Astrocyte (in vitro differentiated cells and primary cell): ENCODE data around the gene PDK3. TPM values are rescaled to one million over a fixed set of nuclear protein-coding genes. Genes with fewer than 3 reads are reported as not detected.

ENCODE experiments used
- DNase-seq: peaks from one replicate; pipeline ENCODE4 v3.0.0-alpha.2; 2010; ENCODE audit warnings: low read depth
- FAIRE-seq: peaks from 2 replicates; lab custom pipeline; 2011; peaks lifted over from hg19 to GRCh38; lab: Jason Lieb, UNC
- H2AFZ ChIP-seq: 2 replicates; pipeline ENCODE4 v1.6.0; 2012; ENCODE audit warnings: low read depth, low read length, inconsistent platforms
- H3K27ac ChIP-seq: 2 replicates; pipeline ENCODE4 v1.5.1; 2011; ENCODE audit warnings: low read depth, low read length, inconsistent platforms
- H3K27me3 ChIP-seq: 2 replicates; pipeline ENCODE4 v1.6.0; 2011; ENCODE audit warnings: low read length, inconsistent platforms; ENCODE audit not compliant: insufficient read depth
- H3K36me3 ChIP-seq: 2 replicates; pipeline ENCODE4 v1.5.1; 2011; ENCODE audit warnings: low read length, inconsistent platforms; ENCODE audit not compliant: insufficient read depth
- H3K4me1 ChIP-seq: 2 replicates; pipeline ENCODE4 v1.5.1; 2011; ENCODE audit warnings: low read length, inconsistent platforms; ENCODE audit not compliant: insufficient read depth
- H3K4me2 ChIP-seq: 2 replicates; pipeline ENCODE4 v1.6.0; 2012; ENCODE audit warnings: low read length, inconsistent platforms
- H3K4me3 ChIP-seq: 2 replicates; pipeline ENCODE4 v1.5.1; 2011; ENCODE audit warnings: low read depth, mild to moderate bottlenecking, low read length, inconsistent platforms; ENCODE audit not compliant: insufficient read depth
- H3K79me2 ChIP-seq: 2 replicates; pipeline ENCODE4 v1.6.0; 2012; ENCODE audit warnings: mild to moderate bottlenecking, low read length, inconsistent platforms; ENCODE audit not compliant: insufficient read depth
- H3K9ac ChIP-seq: 2 replicates; pipeline ENCODE4 v1.6.0; 2012; ENCODE audit warnings: mild to moderate bottlenecking, low read length, inconsistent platforms
- H3K9me3 ChIP-seq: 2 replicates; pipeline ENCODE4 v1.5.1; 2012; ENCODE audit warnings: low read depth, mild to moderate bottlenecking, low read length, inconsistent platforms; ENCODE audit not compliant: insufficient read depth
- H4K20me1 ChIP-seq: 2 replicates; pipeline ENCODE4 v1.6.0; 2012; ENCODE audit warnings: low read length, inconsistent platforms; ENCODE audit not compliant: insufficient read depth
- H3K27ac Mint-ChIP-seq: one replicate; pipeline ENCODE4 v1.8.0; 2021; ENCODE audit warnings: mild to moderate bottlenecking, mixed read lengths; ENCODE audit not compliant: unreplicated experiment
- H3K27me3 Mint-ChIP-seq: one replicate; pipeline ENCODE4 v1.8.0; 2021; ENCODE audit warnings: low read depth, mixed read lengths; ENCODE audit not compliant: unreplicated experiment
- H3K36me3 Mint-ChIP-seq: one replicate; pipeline ENCODE4 v1.8.0; 2021; ENCODE audit warnings: low read depth, mixed read lengths; ENCODE audit not compliant: unreplicated experiment
- H3K4me1 Mint-ChIP-seq: one replicate; pipeline ENCODE4 v1.8.0; 2021; ENCODE audit warnings: low read depth, mixed read lengths; ENCODE audit not compliant: unreplicated experiment
- H3K4me3 Mint-ChIP-seq: one replicate; pipeline ENCODE4 v1.8.0; 2021; ENCODE audit warnings: mild to moderate bottlenecking, moderate library complexity, mixed read lengths; ENCODE audit not compliant: unreplicated experiment
- H3K9me3 Mint-ChIP-seq: one replicate; pipeline ENCODE4 v1.8.0; 2021; ENCODE audit warnings: mild to moderate bottlenecking, mixed read lengths; ENCODE audit not compliant: unreplicated experiment
- CTCF ChIP-seq: IDR thresholded peaks from 2 replicates; pipeline ENCODE4 v1.5.1; 2011; ENCODE audit warnings: low read depth, mild to moderate bottlenecking, inconsistent platforms, low read length, moderate library complexity; ENCODE audit not compliant: insufficient read depth
- EZH2 ChIP-seq: IDR thresholded peaks from 2 replicates; pipeline ENCODE4 v1.6.1; 2012; ENCODE audit warnings: mild to moderate bottlenecking, low read length, inconsistent platforms; ENCODE audit not compliant: insufficient read depth
- total RNA-seq: library from RNA; stranded (reverse); gene quantifications from 2 replicates; pipeline ENCODE4 v1.2.1, GENCODE V29; 2021

The PDK3 gene
- total RNA-seq, 1 donor from 2014 or later, result 4.6 TPM

GRCh38 chrX:24520472-24520871 lies 55.4 kb downstream of the PDK3 start:
- no peak for DNase-seq
- H3K4me3 ChIP-seq, result no peak overlapping the region
- H3K27me3 Mint-ChIP-seq, result no peaks in the 10 kb centered on the region
- H3K4me3 Mint-ChIP-seq, result no peak overlapping the region
- no peak overlapping the region for H3K9ac ChIP-seq
- H3K36me3 Mint-ChIP-seq, result peaks cover 4% of the 10 kb centered on the region
- H3K79me2 ChIP-seq, result no peaks in the 10 kb centered on the region
- no peak overlapping the region for H3K27ac Mint-ChIP-seq
- no peaks in the 10 kb centered on the region for H3K27me3 ChIP-seq
- no peak for FAIRE-seq
- H3K4me2 ChIP-seq, result no peak overlapping the region
- no peaks in the 10 kb centered on the region for H3K36me3 ChIP-seq
- no peaks in the 10 kb centered on the region for H3K9me3 ChIP-seq
- H3K4me1 ChIP-seq, result no peaks in the 10 kb centered on the region
- no peak for TF ChIP-seq EZH2
- no peak for TF ChIP-seq CTCF
- H3K4me1 Mint-ChIP-seq, result no peaks in the 10 kb centered on the region
- H2AFZ ChIP-seq, result no peak overlapping the region
- H4K20me1 ChIP-seq, result no peaks in the 10 kb centered on the region
- H3K9me3 Mint-ChIP-seq, result no peaks in the 10 kb centered on the region
- H3K27ac ChIP-seq, result no peak overlapping the region

- Histone ChIP-seq H3K9ac (no peak overlapping the region), H3K4me1 (no peaks in the 10 kb centered on the region), H3K9me3 (no peaks in the 10 kb centered on the region), H3K27me3 (no peaks in the 10 kb centered on the region), H3K4me2 (no peak overlapping the region), H3K79me2 (no peaks in the 10 kb centered on the region), H3K36me3 (no peaks in the 10 kb centered on the region), H3K27ac (no peak overlapping the region), H2AFZ (no peak overlapping the region), H3K4me3 (no peak overlapping the region), H4K20me1 (no peaks in the 10 kb centered on the region)
- DNase-seq (no peak), FAIRE-seq (peak; percentile 13)
- Mint-ChIP-seq H3K4me3 (no peak overlapping the region), H3K9me3 (no peaks in the 10 kb centered on the region), H3K36me3 (peaks cover 5% of the 10 kb centered on the region), H3K27me3 (no peaks in the 10 kb centered on the region), H3K27ac (no peak overlapping the region), H3K4me1 (peaks cover 6% of the 10 kb centered on the region)
- TF ChIP-seq CTCF (no peak), EZH2 (no peak)
Observed at GRCh38 chrX:24525455-24525854, 60.4 kb downstream of the PDK3 start.

DNA sequence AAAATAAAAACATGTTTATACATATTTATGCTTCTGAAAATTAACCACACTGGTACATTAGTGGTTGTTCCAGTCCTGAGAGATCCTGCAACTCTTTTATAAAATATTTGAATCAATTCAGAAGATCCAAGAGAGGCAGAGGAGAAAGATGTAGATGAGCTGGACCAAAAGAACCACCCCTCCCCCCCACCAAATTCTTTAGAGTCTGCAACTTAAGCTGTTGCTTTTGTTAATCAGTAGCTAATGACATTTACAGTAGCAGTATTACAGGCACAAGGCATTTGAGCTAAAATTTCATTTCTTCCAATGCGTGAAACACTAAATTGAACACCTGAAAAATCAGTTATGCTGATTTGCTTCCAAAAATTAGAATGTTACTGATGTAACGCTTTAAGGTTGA lies 61.5 kb downstream of the PDK3 start:
- H3K36me3 Mint-ChIP-seq, result peaks cover 5% of the 10 kb centered on the region
- Histone ChIP-seq H3K79me2 (no peaks in the 10 kb centered on the region), H3K4me2 (no peak overlapping the region), H4K20me1 (no peaks in the 10 kb centered on the region), H3K4me3 (no peak overlapping the region), H2AFZ (no peak overlapping the region), H3K36me3 (no peaks in the 10 kb centered on the region), H3K9me3 (no peaks in the 10 kb centered on the region), H3K4me1 (no peaks in the 10 kb centered on the region), H3K9ac (no peak overlapping the region), H3K27me3 (no peaks in the 10 kb centered on the region), H3K27ac (no peak overlapping the region)
- H3K9me3 Mint-ChIP-seq, result no peaks in the 10 kb centered on the region
- H3K27ac Mint-ChIP-seq, result no peak overlapping the region
- no peak for FAIRE-seq
- TF ChIP-seq EZH2, result no peak
- TF ChIP-seq CTCF, result no peak
- no peaks in the 10 kb centered on the region for H3K27me3 Mint-ChIP-seq
- no peak for DNase-seq
- H3K4me3 Mint-ChIP-seq, result no peak overlapping the region
- H3K4me1 Mint-ChIP-seq, result peaks cover 10% of the 10 kb centered on the region
